GM08714 (cell line): ENCODE data around the gene PLPPR2.

Experiments
- H3K4me3 ChIP-seq: fragments of 200-500 bp; sonication (Bioruptor generic); 2 replicates; pipeline ENCODE4 v1.5.1; 2014; ENCODE audit warnings: mild to moderate bottlenecking, low read length, inconsistent platforms
- ZNF274 ChIP-seq: IDR thresholded peaks from 2 replicates; pipeline ENCODE4 v1.6.1; 2012; ENCODE audit warnings: mild to moderate bottlenecking, low read depth, low read length

The PLPPR2 gene

DNA sequence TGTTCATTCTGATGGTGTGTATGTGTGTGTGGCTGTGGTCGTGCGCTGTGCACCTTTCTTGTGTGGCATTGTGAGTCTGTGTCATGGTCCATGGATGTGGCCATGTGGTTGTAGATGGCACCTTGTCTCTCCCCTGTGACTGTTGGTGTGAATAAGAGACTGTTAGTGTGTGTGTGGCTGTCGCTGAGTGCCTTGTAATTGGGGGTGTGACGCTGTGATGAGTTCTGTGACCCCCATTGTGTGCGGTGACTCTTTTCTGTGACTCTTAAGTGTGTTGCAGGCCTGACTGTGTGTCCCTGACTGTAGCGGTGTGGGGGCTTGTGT is 804 bp downstream of the PLPPR2 start:
- H3K4me3 ChIP-seq = no peak overlapping the region; the same call in 1 of the 2 replicates
- TF ChIP-seq ZNF274 = no peak

DNA sequence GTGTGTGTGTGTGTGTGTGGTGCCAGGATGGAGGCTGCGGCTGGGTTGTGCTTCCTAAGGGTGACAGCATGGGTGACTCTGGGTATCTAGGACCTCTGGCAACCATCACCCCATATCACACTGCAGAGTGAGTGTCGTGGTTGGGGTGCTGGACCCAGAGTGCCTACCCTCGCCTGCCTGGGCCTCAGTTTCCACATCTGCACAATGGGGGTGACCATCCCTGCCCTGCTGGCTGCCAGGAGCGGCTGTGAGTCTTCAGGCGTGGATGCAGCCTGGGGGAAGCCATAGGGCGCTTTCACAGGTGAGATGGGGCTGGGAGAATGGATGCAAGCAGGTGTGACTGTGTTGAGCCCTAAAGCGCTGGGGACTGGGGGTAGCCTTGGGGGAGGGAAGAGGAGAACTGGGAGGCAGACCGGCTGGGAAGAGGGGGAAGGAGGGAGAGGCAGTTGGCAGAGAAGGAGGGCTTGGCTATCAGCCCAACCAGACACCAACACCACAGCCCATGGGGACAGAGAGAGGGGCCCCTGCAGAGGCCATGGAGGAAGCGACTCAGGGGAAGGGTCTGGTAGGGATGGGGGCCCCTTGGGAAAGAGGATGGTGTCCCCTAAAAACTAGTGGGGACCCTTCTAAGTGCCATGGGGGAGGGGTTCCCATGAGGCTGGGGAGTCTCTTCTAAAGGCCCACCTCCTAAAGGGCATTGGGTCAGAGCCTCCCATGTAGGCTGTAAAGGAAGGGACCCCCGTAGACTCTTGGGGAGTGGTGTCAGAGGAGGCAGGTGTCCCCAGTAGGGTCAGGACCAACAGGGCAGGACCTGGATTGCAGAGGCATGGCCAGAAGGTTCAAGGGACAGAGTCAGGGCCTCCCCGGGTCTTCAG is 1.7 kb downstream of the PLPPR2 start:
- TF ChIP-seq ZNF274 = no peak
- no peak overlapping the region for H3K4me3 ChIP-seq

DNA sequence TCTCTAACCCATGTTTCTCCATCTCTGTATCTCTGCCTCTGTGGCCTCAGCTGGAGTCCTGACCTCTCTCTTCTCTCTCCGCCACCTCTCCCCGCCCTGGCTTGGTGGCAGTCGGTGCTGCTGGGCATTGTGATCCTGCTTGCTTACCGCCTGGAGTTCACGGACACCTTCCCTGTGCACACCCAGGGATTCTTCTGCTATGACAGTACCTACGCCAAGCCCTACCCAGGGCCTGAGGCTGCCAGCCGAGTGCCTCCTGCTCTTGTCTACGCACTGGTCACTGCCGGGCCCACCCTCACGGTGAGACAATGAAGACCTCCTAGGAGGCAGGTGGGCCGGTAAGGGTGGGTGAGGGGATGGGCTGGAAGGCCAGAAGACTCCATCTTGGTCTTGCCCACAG is 4.2 kb downstream of the PLPPR2 start:
- no peak for TF ChIP-seq ZNF274
- no peak overlapping the region for H3K4me3 ChIP-seq

DNA sequence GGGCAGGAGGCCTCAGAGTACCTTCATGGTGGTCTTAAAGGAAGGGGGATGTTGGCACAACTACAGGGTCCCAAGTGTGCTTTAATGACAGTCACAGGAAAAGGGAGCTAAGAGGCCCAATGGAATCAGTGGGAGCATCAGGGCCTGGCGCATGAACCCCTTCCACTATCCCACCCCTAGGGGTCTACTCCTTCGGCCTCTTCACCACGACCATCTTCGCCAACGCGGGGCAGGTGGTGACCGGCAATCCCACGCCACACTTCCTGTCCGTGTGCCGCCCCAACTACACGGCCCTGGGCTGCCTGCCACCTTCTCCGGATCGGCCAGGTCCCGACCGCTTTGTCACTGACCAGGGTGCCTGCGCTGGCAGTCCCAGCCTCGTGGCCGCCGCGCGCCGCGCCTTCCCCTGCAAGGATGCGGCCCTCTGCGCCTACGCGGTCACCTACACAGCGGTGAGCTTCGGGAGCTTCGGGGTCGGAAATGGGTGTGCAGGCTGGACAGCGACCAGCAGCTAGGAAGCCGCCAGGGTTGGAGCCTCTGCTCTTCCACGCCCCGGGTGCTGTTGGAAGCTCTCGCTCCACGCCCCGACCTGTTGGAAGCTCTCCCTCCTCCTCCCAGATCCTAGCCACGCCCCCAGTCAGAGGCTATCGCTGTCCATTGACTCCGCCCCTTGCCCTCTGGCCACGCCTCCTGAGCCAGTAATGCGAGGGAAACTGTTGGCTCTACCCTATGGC is 6.0 kb downstream of the PLPPR2 start:
- TF ChIP-seq ZNF274 = no peak
- H3K4me3 ChIP-seq = no peak overlapping the region

DNA sequence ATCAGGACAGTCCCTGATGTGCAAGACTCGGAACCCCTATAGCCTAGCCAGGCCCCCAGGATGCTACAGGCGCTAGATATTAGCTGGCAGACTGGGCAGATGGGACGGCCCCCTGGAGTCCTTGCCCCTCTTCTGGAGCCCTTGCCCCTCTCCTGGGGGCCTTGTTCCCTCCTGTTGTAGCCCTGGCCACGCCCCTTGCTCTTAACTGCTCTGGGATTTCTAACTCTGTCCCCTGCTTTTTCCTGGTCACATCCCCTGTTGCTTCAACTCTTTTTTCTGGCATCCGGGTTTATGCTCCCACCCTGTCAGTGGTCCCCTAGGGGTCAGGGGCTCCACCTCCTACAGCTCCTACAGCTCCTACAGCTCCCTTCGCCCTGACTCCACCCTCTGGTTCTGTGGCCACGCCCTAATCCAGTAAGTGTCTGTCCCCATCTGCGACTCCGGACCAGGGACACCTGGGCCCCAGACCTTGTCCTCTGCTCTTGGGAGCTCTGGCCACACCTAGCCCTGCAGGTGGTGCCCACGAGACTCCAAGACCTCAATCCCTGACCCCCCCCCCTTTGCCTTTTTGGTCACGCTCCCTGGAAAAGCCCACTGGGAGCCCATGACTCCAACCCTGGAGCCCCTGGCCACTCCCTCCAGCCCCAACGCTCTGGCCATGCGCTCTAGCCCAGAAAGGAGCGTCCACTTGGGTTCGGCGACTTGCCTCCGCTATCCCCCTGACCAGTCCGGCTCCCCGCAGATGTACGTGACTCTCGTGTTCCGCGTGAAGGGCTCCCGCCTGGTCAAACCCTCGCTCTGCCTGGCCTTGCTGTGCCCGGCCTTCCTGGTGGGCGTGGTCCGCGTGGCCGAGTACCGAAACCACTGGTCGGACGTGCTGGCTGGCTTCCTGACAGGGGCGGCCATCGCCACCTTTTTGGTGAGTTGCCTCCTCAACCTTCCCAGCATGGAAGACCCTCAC is 6.8 kb downstream of the PLPPR2 start:
- H3K4me3 ChIP-seq = no peak overlapping the region
- no peak for TF ChIP-seq ZNF274

DNA sequence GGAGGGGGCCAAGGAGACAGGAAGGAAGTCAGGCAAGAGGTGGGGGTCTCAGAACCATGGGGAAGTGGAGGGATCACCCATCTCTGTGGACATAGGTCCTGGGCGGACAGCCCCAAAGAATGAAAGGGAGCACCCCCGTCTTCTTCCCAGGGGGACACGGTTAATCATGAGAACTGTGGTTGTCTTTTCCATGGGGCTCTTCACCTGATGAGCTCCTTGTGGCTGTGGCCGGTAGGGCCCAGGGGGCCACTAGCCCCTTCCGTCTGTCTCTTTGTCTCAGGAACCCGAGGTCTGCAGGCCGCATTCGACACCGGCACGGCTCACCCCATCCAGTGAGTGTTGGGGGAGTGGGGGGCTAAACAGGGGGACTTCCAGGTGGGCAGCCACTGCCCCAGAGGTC is 8.6 kb downstream of the PLPPR2 start:
- no peak for TF ChIP-seq ZNF274
- H3K4me3 ChIP-seq = no peak overlapping the region

DNA sequence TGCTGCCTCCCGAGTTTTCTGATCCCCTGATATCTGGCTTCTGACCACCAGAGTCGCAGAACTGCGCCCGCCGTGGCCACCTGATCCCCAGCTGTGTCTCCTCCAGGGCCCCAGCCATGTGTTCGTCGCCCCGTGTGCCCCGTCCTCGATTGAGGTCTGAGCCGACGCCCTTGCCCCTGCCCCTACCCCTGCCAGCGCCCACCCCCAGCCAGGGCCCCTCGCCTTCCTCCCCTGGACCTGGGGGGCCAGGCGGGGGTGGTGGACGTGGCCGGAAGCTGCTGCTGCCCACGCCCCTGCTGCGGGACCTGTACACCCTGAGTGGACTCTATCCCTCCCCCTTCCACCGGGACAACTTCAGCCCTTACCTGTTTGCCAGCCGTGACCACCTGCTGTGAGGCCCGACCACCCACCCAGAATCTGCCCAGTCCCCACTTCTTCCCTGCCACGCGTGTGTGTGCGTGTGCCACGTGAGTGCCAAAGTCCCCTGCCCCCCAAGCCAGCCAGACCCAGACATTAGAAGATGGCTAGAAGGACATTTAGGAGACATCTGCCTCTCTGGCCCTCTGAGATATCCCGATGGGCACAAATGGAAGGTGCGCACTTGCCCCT is 9.2 kb downstream of the PLPPR2 start:
- TF ChIP-seq ZNF274 = no peak

DNA sequence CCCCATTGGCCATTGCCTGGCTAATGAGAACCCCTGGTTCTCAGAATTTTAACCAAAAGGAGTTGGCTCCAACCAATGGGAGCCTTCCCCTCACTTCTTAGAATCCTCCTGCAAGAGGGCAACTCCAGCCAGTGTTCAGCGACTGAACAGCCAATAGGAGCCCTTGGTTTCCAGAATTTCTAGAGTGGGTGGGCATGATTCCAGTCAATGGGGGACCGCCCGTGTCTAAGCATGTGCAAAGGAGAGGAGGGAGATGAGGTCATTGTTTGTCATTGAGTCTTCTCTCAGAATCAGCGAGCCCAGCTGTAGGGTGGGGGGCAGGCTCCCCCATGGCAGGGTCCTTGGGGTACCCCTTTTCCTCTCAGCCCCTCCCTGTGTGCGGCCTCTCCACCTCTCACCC is 9.7 kb downstream of the PLPPR2 start:
- no peak for TF ChIP-seq ZNF274
- H3K4me3 ChIP-seq = no peak overlapping the region

More for the DNA sequence above, 9.2 kb downstream of the PLPPR2 start:
- no peak overlapping the region for H3K4me3 ChIP-seq

DNA sequence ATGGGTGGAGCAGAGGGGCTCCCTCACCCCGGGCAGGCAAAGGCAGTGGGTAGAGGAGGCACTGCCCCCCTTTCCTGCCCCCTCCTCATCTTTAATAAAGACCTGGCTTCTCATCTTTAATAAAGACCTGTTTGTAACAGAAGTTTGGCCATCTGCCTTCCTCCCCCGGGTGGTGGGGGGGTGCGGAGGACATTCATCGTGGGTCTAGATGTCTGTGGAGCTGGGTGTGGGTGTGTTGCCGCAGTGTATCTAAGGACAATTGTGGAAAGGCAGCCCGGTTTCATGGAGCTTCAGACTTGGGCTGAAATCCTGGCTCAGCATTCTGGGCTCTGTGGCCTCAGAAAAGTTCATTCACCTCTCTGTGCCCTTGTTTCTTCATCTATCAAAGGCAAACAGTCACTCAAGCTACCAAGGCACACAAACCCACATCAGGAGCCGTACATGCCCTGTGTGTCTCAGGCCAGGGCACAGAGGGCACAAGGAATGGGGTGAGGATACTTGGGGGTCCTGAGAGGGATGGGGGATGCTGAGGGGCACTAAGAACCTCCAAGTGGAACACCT is 10.4 kb downstream of the PLPPR2 start:
- no peak overlapping the region for H3K4me3 ChIP-seq
- TF ChIP-seq ZNF274 = no peak

DNA sequence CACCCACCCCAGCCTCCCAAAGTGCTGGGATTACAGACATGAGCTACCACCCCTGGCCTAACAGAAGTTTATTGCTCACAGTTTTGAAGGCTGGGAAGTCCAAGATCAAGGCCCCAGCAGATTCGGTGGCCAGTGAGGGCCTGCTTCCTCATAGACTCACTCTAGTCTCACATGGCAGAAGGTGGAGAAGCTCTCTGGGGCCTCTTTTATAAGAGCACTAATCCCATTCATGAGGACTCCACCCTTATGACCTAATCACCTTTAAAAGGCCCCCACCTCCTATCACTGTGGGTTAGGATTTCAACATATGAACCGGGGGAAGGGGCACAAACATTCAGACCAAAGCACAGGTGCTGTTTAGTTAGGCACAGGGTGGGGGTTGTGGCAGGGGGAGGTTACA is 12.3 kb downstream of the PLPPR2 start:
- no peak for TF ChIP-seq ZNF274
- no peak overlapping the region for H3K4me3 ChIP-seq

DNA sequence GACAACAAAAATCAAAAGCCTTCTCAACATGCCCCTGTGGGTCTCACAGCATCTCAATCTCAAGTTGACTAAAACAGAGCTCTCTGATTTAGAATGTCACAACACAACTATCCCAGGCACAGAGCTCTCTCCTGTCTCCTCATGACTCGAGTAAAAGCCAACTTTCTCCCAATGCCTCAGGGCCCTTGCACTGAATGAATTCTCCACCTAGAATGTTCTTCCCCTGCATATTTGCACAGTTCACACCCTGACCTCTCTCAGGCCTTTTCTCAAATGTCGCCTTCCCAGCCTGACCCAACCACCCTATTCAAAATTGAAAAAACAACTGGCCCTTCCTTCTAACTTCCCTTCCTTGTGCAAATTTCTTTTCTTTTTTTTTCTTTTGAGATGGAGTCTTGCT is 15.5 kb downstream of the PLPPR2 start:
- no peak for TF ChIP-seq ZNF274
- no peak overlapping the region for H3K4me3 ChIP-seq

DNA sequence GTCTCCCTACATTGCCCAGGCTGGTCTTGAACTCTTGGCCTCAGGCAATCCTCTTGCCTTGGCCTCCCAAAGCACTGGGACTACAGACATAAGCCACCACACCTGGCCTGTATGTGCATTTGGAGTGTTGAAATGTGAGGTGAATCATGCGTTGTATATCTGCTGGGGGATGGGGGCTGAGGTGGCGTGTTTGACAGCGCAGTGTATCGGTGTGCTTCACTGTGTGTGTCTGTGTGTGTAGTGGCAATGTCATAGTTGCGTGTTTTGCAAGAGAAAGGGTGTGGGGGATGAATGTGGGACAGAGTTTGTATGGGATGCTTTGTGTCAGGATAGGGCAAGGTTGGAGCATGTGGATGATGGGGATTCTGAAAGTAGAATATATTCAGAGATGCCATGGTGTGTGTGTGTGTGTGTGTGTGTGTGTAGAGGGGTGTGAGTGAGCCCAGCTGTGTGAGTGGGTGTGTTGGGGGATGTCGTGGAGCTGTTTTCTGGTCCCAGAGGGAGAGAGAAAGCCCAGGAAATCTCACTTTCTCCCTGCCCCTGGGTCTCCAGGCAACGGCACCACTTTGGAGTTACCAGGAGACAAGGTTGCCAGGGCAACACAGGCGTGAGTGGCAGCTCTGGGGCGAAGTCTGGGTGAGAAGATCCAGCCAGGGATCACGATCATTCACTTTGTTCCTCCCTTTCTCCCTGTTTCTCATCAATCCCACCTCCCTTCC is 18.1 kb downstream of the PLPPR2 start:
- no peak for TF ChIP-seq ZNF274
- peak overlapping the region; percentile 57; the same call in 1 of the 2 replicates for H3K4me3 ChIP-seq

DNA sequence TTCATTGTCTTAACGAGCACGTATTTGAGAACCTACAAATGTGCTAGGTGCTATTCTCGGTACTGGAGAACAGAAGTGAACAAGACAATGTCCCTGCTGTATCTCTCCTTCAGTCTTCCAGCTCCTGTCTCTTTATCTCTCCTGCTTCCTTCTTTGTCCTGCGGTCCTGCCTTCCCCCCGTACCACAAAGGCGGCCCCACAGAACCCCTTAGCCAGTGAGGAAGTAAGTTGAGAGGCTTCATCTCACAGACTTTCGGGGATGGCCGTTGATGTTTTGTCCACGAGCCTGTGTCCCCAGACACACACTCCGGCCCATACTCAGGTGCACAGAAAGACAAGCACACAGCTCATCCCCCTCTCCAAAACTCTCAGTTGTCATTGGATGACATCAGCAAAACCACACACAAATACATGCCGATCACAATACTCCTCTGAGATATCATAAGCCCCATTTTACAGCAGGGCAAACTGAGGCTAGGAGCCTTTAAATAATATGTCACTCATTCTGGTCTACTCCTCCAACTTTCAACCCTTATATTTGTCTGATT is 18.7 kb downstream of the PLPPR2 start:
- peak overlapping the region; percentile 57 for H3K4me3 ChIP-seq
- no peak for TF ChIP-seq ZNF274
